HG03280 (cell line): ENCODE measurements around the gene PLEKHB1.
"Not testable (repeated sequence)": the region's sequence is repeated elsewhere in the genome, so short reads cannot be mapped to it uniquely, and the experiment has no call there.

ENCODE experiments used
- ATAC-seq: cut with Tn5 transposase; IDR thresholded peaks from one replicate; pipeline ENCODE4 v1.9.1; 2021; ENCODE audit warnings: mild to moderate bottlenecking, moderate library complexity; ENCODE audit not compliant: unreplicated experiment

Gene PLEKHB1

GRCh38 chr11:73670808-73671207 is 24.4 kb downstream of the PLEKHB1 start:
- no peak for ATAC-seq

DNA sequence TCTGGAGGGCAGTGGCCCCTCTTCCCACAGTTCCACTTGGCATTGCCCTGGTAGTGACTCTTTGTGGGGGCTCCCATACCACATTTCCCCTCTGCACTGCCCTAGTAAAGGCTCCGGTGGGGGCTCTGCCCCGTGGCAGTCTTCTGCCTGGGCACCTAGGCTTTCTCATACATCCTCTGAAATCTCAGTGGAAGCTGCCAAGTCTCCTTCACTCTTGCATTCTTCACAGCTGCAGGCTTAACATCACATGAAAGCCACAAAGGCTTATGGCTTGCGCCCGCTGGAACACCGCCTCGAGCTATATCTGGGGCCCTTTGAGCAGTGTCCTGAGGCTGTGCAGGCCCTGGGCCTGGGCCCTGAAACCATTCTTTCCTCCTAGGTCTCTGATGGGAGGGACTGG is 25.3 kb downstream of the PLEKHB1 start:
- no peak for ATAC-seq

DNA sequence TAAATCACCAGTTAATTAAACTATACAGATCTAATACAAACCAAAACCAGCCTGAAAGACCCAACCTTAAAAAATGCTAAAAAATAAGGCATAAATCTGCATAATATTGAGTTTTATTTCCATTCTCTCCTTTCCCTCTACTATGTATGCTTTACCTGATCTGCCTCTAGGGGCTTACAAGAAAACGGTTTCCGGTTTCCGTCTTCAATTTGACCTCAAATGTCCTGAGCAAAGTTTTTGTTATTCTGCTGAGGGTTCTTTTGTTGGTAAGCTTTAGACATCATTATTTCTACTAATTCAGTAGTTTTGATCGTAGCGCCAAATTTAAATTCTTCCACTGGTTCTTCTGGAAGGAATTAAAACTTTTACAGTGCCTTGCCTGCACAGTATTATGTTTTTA is 30.2 kb downstream of the PLEKHB1 start:
- ATAC-seq = not testable (repeated sequence)

- no peak for ATAC-seq
Measured at GRCh38 chr11:73680687-73681086, 34.3 kb downstream of the PLEKHB1 start.

- ATAC-seq = no peak
Measured at GRCh38 chr11:73693899-73694525, 47.6 kb downstream of the PLEKHB1 start.

GRCh38 chr11:73705053-73705452 is 58.7 kb downstream of the PLEKHB1 start:
- ATAC-seq = no peak

DNA sequence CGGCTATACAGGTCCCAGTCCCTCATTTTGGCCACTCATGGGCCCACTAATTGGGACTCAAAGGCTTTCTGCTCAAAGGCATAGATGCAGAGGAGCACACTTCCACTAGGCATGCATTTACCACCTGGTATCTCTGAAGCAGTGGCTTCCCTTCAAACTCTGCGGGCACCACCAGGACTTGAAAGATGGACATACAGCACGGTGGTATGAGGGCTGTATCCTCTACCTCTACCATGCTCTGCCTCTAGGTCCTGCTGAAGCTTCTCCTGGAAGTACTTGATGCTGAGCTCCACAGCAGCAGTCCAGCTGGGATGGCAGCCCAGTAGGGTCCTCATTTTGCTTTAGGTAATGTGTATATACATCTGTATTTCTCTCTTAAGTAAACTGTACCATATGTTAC is 64.6 kb downstream of the PLEKHB1 start:
- ATAC-seq = no peak
